HG02852 (cell line): Measurements from ENCODE around the gene MYMK.

ENCODE experiments used
- ATAC-seq: cut with Tn5 transposase; IDR thresholded peaks from one replicate; pipeline ENCODE4 v1.9.1; 2021; ENCODE audit warnings: mild to moderate bottlenecking, moderate library complexity; ENCODE audit not compliant: unreplicated experiment

Gene MYMK

GRCh38 chr9:133520121-133520835 lies 4.5 kb downstream of the MYMK start:
- no peak for ATAC-seq

- ATAC-seq = no peak
These were observed 5.1 kb downstream of the MYMK start for GRCh38 chr9:133519693-133520092.

- ATAC-seq = no peak
These were observed 5.9 kb downstream of the MYMK start for GRCh38 chr9:133518706-133519449.

- ATAC-seq = no peak
These were observed 6.6 kb downstream of the MYMK start for GRCh38 chr9:133518200-133518599.

GRCh38 chr9:133517711-133518110 lies 7.0 kb downstream of the MYMK start:
- ATAC-seq = no peak

GRCh38 chr9:133516961-133517350 lies 7.8 kb downstream of the MYMK start:
- no peak for ATAC-seq

GRCh38 chr9:133516256-133516960 lies 8.4 kb downstream of the MYMK start:
- ATAC-seq = no peak

GRCh38 chr9:133515615-133516255 lies 9.0 kb downstream of the MYMK start:
- no peak for ATAC-seq

- ATAC-seq = no peak
These were observed 9.5 kb downstream of the MYMK start for GRCh38 chr9:133515240-133515610.

- no peak for ATAC-seq
These were observed 10.1 kb downstream of the MYMK start for GRCh38 chr9:133514460-133515239.

GRCh38 chr9:133513214-133514100 lies 11.3 kb downstream of the MYMK start:
- no peak for ATAC-seq

- no peak for ATAC-seq
These were observed 12.2 kb downstream of the MYMK start for GRCh38 chr9:133512253-133513213.

GRCh38 chr9:133511607-133512006 lies 13.2 kb downstream of the MYMK start:
- ATAC-seq = no peak

GRCh38 chr9:133510926-133511505 lies 13.7 kb downstream of the MYMK start:
- ATAC-seq = no peak

GRCh38 chr9:133509179-133510083 lies 15.3 kb downstream of the MYMK start:
- no peak for ATAC-seq

- ATAC-seq = no peak
These were observed 16.7 kb downstream of the MYMK start for GRCh38 chr9:133508046-133508445.
